Glomerular visceral epithelial cell (primary cell): ENCODE results near the gene OR7A5.
"Not testable (repeated sequence)": the region's sequence is repeated elsewhere in the genome, so short reads cannot be mapped to it uniquely, and the experiment has no call there.

ENCODE experiments used
- DNase-seq: peaks from one replicate; pipeline ENCODE4 v3.0.0-alpha.2; 2016; ENCODE audit errors: extremely low spot score

Gene OR7A5

DNA sequence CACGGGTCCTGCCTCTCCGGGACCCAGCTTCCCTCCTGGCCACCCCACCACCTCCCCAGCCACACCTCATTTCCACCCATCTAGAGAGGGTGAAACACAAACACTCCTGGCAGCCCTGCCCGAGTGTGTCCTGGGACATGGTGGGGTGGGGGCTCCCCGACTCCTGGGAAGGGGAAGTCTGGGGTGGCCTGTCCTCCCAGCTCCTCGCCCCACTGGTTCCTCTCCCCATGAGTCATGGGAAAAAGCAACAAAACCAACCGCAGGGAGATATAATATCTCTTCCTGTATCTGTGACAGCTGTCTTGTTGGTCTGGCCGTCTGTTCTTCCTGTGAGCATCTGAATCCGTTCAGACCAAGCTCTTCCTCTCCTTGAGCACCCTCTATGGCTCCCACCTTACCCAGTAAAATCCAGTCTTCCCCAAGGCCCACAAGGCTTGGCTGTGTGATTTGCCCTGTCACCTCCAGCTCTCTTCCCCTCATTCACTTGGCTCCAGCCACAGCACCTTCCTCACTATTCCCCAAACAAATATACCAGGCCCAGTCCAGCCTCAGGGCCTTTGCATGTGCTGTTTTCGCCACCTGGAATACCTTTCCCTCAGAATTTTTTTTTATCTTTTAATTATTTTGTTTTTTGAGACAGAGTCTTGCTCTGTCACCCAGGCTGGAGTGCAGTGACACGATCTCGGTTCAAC, 49.7 kb downstream of the OR7A5 start:
- DNase-seq, result peak; percentile 69

DNA sequence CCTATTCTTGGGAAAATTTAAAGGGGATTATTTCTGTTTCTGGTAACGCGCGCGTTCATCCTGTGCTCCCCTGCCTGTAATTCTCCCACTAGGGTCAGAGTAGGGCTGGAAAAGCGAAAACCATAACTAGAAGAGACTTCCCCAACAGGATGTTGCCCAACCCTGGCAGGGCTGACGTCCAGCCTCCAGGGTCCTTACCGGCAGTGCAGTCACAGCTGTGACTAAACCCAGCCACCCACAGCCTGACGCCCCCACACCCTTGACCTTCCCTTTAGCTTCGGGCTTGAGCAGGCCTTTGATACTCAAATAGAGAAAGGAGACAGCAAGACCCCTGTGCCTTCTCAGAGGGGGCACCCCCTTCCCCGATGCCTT, 50.3 kb downstream of the OR7A5 start:
- peak; percentile 39 for DNase-seq

DNA sequence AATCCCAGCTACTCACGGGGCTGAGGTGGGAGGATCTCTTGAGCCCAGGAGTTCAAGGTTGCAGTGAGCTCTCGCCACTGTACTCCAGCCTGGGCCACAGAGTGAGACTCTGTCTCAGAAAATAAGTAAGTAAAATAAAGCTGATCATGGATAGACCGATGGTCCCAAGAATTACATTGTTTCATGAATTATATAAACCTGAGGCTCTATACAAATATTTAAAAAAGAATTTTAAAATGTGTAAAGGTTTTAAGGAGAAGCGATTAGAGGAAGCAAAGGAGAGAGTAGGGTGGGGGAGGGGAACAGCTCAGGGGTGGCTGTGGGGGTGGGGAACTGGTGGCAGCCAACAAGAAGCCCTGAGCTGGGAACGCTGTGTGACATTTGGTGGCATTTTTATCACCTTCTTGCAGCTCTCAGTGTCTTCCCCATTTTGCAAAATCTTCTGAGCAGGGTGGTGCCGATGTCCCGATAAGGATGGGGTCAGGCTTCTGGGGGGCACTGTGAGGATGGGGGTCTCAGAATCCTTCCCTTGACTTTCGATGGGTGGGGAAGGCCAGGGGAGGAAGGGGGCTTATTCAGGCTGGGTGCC, 51.5 kb downstream of the OR7A5 start:
- DNase-seq, result not testable (repeated sequence)

DNA sequence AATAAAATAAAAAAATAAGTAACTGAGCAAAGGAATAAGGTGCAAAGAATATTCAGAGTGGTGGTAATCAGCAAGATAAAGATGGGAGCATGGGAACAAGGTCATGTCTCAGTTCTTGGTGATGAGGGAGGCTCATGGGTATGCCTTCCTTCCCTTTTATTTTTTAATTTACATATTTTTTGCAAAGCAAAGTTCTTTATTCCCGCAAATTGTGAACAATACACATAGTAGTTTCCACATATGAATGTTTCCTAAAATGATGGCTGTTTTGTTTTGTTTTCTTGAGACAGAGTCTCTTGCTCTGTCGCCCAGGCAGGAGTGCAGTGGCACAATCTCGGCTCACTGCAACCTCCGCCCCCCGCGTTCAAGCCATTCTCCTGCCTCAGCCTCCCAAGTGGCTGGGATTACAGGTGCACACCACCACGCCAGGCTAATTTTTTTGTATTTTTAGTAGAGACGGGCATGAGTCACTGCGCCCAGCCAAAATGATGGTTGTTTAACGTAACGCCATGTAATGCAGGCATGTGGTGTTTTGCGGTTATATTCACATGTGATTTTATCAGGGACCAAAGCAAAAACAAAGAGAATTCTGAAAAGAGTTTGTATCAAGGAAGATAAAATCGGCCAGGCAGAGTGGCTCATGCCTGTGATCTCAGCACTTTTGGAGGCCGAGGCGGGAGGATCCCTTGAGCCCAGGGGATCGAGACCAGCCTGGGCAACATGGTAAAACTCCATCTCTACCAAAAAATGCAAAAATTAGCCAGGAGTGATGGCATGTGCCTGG, 52.2 kb downstream of the OR7A5 start:
- no peak for DNase-seq

DNA sequence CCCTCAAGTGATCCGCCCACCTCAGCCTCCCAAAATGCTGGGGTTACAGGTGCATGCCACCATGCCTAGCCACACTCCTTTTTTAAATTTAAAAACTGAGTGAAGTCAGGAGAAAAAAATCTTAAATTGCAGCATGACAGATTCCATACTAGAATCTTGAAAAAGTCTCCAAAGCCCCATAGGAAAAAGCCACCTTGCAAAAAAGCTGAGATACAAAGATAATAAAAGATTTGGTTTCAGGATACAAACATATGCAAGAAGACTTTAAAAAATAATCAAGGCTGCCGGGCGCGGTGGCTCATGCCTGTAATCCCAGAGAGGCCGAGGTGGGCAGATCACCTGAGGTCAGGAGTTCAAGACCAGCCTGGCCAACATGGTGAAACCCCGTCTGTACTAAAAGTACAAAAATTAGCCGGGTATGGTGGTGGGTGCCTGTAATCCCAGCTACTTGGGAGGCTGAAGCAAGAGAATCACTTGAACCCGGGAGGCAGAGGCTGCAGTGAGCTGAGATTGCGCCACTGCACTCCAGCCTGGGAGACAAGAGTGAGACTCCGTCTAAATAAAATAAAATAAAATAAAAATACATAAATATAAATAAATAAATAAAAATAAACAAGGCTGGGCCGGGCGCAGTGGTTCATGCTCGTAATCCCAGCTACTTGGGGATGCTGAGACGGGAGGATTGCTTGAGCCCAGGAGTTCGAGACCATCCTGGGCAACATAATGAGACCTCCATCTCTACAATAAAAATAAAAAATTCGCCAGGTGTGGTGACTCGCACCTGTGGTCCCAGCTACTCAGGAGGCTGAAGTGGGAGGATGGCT, 53.1 kb downstream of the OR7A5 start:
- not testable (repeated sequence) for DNase-seq

DNA sequence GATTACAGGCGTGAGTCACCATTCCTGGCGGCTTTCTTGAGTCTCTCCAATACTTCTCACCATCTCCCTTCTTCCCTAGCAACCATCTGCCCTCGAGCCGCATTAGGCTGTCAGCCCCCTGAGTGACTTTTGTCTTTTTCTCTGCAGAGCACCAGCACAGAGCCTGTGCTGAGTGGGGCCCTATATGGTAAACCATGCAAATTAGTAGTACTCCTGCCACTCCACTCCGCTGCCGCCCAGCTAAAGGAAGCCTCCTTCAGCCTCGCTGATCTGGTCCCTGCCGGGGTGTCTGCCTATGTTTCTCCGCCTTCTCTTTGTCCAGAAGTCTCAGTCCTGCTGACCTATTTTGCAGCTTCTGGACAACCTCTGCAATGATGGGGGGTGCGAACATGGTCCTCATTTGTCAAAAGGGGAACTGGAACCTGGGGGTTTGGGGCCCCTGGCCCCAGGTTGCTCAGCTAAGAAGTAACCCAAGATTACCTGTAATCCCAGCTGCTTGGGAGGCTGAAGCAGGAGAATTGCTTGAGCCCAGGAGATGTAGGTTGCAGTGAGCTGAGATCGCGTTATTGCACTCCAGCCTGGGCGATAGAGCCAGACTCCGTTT, 54.3 kb downstream of the OR7A5 start:
- not testable (repeated sequence) for DNase-seq

DNA sequence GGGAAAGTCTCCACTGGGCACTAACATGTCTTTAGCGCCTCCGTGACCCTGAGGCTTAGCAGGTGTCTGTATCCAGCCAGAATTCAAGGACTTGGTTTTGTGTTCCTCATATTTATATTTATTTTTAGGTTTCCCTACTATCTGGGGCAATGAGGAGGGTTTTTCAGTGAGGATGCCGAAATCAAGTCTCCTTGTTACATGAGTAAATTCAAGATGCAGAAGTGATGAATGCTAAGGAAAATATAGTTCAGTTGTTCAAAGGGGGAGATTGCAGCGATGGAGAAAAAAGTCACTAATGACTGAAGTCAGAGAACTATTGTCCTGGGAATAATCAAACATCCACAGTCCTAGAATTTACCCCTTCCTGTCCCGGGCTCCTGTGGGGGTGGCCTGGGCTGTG, 55.8 kb downstream of the OR7A5 start:
- DNase-seq, result no peak

DNA sequence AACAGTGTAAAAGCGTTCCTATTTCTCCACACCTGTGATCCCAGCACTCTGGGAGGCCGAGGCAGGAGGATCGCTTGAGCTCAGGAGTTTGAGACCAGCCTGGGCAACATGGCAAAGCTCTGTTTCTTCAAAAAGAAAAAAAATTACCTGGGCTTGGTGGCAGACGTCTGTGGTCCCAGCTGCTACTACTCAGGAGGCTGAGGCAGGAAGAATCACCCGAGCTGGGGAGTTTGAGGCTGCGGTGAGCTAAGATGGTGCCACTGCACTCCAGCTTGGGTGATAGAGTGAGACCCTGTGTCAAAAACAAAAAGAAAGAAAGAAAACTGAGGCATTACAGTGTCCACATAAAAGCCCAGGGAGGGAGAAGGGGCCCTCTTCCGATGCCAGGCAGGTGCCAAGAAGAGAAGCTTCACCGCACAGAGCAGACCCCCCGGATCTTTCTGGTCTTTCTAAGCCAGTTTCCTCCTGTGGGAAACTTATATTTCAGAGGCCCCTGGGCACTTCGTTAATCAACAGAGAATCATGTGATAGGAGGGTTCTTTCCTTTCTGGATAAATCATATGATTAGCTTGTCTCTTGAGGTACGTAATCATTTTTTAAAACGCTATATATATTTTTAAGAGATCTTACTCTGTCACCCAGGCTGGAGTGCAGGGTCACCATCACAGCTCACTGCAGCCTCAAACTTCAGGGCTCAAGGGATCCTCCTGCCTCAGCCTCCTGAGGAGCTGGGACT, 56.7 kb downstream of the OR7A5 start, which contains the start of gene ADGRE2:
ADGRE2 (minus strand) TSS at position 451 of the 736 bp plus-strand sequence. CDS start 1,804 bp downstream, outside the sequence.
- not testable (repeated sequence) for DNase-seq

DNA sequence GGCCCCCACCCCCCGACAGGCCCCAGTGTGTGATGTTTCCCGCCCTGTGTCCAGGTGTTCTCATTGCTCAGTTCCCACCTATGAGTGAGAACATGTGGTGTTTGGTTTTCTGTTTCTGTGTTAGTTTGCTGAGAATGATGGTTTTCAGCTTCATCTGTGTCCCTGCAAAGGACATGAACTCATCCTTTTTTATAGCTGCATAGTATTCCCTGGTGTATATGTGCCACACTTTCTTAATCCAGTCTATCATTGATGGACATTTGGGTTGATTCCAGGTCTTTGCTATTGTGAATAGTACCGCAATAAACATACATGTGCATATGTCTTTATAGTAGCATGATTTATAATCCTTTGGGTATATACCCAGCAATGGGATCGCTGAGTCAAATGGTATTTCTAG, 57.3 kb downstream of the OR7A5 start:
- DNase-seq, result not testable (repeated sequence)
